ENCODE measurements around the gene ZNF730.
A peak's percentile ranks its signal among the peaks of the same experiment; 100 is the strongest.
"Not testable (repeated sequence)": the region's sequence is repeated elsewhere in the genome, so short reads cannot be mapped to it uniquely, and the experiment has no call there.

The ZNF730 gene

DNA sequence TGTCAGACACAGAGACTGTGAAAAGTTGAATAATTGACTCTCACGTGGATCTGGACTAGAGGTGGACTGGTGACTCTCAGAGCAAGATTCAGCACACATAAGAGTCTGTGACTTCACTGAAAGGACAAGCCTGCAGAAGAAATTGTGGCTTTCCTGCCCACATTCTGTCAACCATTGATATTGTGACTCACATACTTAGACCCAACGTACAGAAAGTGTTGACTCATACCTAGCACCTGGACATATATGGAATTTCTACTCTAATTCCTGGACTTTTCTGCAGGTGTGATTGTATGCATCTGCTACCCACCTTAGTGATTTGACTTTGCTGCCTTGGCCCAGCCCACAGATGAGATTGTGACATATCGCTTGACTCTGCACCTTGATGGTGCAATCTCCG, 15.6 kb upstream of the ZNF730 start:
- Histone ChIP-seq H3K36me3 (ENCODE audit: low read length) (peaks cover 18% of the 10 kb centered on the region; the same call in 1 of the 2 replicates), H3K4me3 (ENCODE audit: insufficient read depth, low read length, poor library complexity, severe bottlenecking) (no peak overlapping the region), H3K79me2 (ENCODE audit: insufficient read depth, low read length) (peaks cover 7% of the 10 kb centered on the region; the same call in 1 of the 2 replicates), H3K27ac (ENCODE audit: low read depth, low read length) (no peak overlapping the region), H2AFZ (ENCODE audit: low read depth, low read length, severe bottlenecking) (no peak overlapping the region), H3K9me3 (ENCODE audit: insufficient read depth, low read length) (no peaks in the 10 kb centered on the region), H3K4me2 (ENCODE audit: low read depth, low read length, poor library complexity, severe bottlenecking) (no peak overlapping the region), H3F3A (ENCODE audit: insufficient read depth) (no peaks in the 10 kb centered on the region), H3K9ac (ENCODE audit: low read length) (no peak overlapping the region), H3K27me3 (ENCODE audit: low read length) (no peaks in the 10 kb centered on the region), H3K9me2 (replicated peaks; ENCODE audit: insufficient read depth, low read length) (no peaks in the 10 kb centered on the region), H4K20me1 (ENCODE audit: low read depth, low read length) (no peaks in the 10 kb centered on the region; the same call in 1 of the 2 replicates)
- TF ChIP-seq EZH2phosphoT487 (conservative IDR thresholded peaks at IDR 0.05; ENCODE audit: low read length) (no peak), CTCF (IDR thresholded peaks at IDR 0.05; ENCODE audit: insufficient read depth, low read length, poor library complexity, severe bottlenecking) (no peak)

DNA sequence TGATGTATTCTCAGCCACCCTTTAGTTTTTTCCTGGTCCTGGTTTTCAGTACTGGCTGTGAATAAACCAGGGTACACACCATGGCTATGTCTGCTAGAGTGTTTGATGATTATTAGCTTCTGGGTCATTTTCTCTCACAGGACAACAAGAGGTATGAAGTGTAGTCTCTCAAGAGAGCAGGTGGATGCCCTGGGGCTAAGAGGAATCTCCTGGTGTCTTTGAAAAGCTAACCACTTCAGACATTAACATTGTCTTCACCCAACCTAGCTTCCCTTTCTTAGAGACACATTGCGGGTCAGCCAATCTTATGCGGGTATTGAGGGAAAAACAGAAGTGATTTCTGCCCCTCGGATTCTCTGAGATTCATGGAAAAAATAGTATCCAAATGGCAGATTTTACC, 1.6 kb downstream of the ZNF730 start:
- Histone ChIP-seq H3F3A (ENCODE audit: insufficient read depth) (peaks cover 16% of the 10 kb centered on the region), H3K9ac (ENCODE audit: low read length) (peak overlapping the region; percentile 77), H3K79me2 (ENCODE audit: insufficient read depth, low read length) (peaks cover 55% of the 10 kb centered on the region), H2AFZ (ENCODE audit: low read depth, low read length, severe bottlenecking) (no peak overlapping the region), H3K27ac (ENCODE audit: low read depth, low read length) (peak overlapping the region; percentile 90; the same call in 1 of the 2 replicates), H3K9me3 (ENCODE audit: insufficient read depth, low read length) (peaks cover 4% of the 10 kb centered on the region; the same call in 1 of the 2 replicates), H4K20me1 (ENCODE audit: low read depth, low read length) (no peaks in the 10 kb centered on the region), H3K4me2 (ENCODE audit: low read depth, low read length, poor library complexity, severe bottlenecking) (peak overlapping the region; percentile 92), H3K9me2 (replicated peaks; ENCODE audit: insufficient read depth, low read length) (no peaks in the 10 kb centered on the region), H3K4me3 (ENCODE audit: insufficient read depth, low read length, poor library complexity, severe bottlenecking) (peak overlapping the region; percentile 97), H3K27me3 (ENCODE audit: low read length) (no peaks in the 10 kb centered on the region), H3K36me3 (ENCODE audit: low read length) (peaks cover 36% of the 10 kb centered on the region)
- TF ChIP-seq EZH2phosphoT487 (conservative IDR thresholded peaks at IDR 0.05; ENCODE audit: low read length) (no peak), CTCF (IDR thresholded peaks at IDR 0.05; ENCODE audit: insufficient read depth, low read length, poor library complexity, severe bottlenecking) (no peak)

GRCh38 chr19:23134211-23134610, 17.4 kb downstream of the ZNF730 start:
- H3K4me2 ChIP-seq (ENCODE audit: low read depth, low read length, poor library complexity, severe bottlenecking); H3K79me2 ChIP-seq (ENCODE audit: insufficient read depth, low read length); H3K9me2 ChIP-seq (replicated peaks; ENCODE audit: insufficient read depth, low read length); H3K4me3 ChIP-seq (ENCODE audit: insufficient read depth, low read length, poor library complexity, severe bottlenecking); H3K27me3 ChIP-seq (ENCODE audit: low read length); H4K20me1 ChIP-seq (ENCODE audit: low read depth, low read length); H3K9ac ChIP-seq (ENCODE audit: low read length); H3K27ac ChIP-seq (ENCODE audit: low read depth, low read length); H3K9me3 ChIP-seq (ENCODE audit: insufficient read depth, low read length); H3F3A ChIP-seq (ENCODE audit: insufficient read depth); H2AFZ ChIP-seq (ENCODE audit: low read depth, low read length, severe bottlenecking): not testable (repeated sequence)
- peaks cover 38% of the 10 kb centered on the region for H3K36me3 ChIP-seq (ENCODE audit: low read length)

- H3K27ac ChIP-seq (ENCODE audit: low read depth, low read length), result no peak overlapping the region
- peaks cover 63% of the 10 kb centered on the region for H3K36me3 ChIP-seq (ENCODE audit: low read length)
- no peak overlapping the region for H3K4me2 ChIP-seq (ENCODE audit: low read depth, low read length, poor library complexity, severe bottlenecking)
- H3K79me2 ChIP-seq (ENCODE audit: insufficient read depth, low read length), result no peaks in the 10 kb centered on the region
- no peaks in the 10 kb centered on the region for H3F3A ChIP-seq (ENCODE audit: insufficient read depth)
- no peak overlapping the region for H2AFZ ChIP-seq (ENCODE audit: low read depth, low read length, severe bottlenecking)
- H3K27me3 ChIP-seq (ENCODE audit: low read length), result no peaks in the 10 kb centered on the region
- no peak overlapping the region for H3K4me3 ChIP-seq (ENCODE audit: insufficient read depth, low read length, poor library complexity, severe bottlenecking)
- H3K9me3 ChIP-seq (ENCODE audit: insufficient read depth, low read length), result peaks cover 40% of the 10 kb centered on the region
- no peaks in the 10 kb centered on the region for H3K9me2 ChIP-seq (replicated peaks; ENCODE audit: insufficient read depth, low read length)
- H3K9ac ChIP-seq (ENCODE audit: low read length), result no peak overlapping the region
- H4K20me1 ChIP-seq (ENCODE audit: low read depth, low read length), result no peaks in the 10 kb centered on the region
- TF ChIP-seq EZH2phosphoT487 (conservative IDR thresholded peaks at IDR 0.05; ENCODE audit: low read length) (no peak), CTCF (IDR thresholded peaks at IDR 0.05; ENCODE audit: insufficient read depth, low read length, poor library complexity, severe bottlenecking) (no peak)
Measured at GRCh38 chr19:23145617-23146415, 29.0 kb downstream of the ZNF730 start.

Measured in SU-DHL-6 (cell line).